Measurements from ENCODE around the gene WDR47. TPM values are rescaled to one million over a fixed set of nuclear protein-coding genes. Genes with fewer than 3 reads are reported as not detected.
"Not testable (repeated sequence)": the region's sequence is repeated elsewhere in the genome, so short reads cannot be mapped to it uniquely, and the experiment has no call there.

Gene WDR47
- total RNA-seq, 1 donor from 2014 or later, result 11.3 TPM

DNA sequence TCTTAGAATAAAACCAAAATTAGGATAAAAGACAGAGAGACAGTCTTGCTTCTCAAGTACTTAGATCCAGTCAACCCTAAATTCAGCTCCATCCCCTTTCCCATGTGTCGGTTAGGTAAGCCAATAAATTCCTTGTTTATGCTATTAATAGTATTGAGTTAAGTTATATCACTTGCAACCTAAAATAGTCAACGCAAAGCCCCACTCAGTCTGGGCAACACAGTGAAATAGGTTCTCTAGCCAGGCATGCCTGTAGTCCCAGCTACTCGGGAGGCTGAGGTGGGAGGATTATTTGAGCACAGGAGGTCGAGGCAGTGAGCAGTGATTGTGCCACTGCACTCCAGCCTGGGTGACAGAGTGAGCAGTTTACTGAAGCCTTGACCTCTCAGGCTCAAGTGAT, 19.3 kb upstream of the WDR47 start:
- Mint-ChIP-seq H3K27me3 (ENCODE audit: low read depth) (no peaks in the 10 kb centered on the region), H3K4me1 (no peaks in the 10 kb centered on the region), H3K27ac (no peak overlapping the region), H3K9me3 (no peaks in the 10 kb centered on the region), H3K4me3 (no peak overlapping the region), H3K36me3 (peaks cover 11% of the 10 kb centered on the region)
- TF ChIP-seq, protein P1, sequence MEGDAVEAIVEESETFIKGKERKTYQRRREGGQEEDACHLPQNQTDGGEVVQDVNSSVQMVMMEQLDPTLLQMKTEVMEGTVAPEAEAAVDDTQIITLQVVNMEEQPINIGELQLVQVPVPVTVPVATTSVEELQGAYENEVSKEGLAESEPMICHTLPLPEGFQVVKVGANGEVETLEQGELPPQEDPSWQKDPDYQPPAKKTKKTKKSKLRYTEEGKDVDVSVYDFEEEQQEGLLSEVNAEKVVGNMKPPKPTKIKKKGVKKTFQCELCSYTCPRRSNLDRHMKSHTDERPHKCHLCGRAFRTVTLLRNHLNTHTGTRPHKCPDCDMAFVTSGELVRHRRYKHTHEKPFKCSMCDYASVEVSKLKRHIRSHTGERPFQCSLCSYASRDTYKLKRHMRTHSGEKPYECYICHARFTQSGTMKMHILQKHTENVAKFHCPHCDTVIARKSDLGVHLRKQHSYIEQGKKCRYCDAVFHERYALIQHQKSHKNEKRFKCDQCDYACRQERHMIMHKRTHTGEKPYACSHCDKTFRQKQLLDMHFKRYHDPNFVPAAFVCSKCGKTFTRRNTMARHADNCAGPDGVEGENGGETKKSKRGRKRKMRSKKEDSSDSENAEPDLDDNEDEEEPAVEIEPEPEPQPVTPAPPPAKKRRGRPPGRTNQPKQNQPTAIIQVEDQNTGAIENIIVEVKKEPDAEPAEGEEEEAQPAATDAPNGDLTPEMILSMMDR (IDR thresholded peaks at IDR 0.05; ENCODE audit: unreplicated experiment), result no peak
- DNase-seq (ENCODE audit: low spot score in 2 of 2, unreplicated experiment in 2 of 2), result no peak

DNA sequence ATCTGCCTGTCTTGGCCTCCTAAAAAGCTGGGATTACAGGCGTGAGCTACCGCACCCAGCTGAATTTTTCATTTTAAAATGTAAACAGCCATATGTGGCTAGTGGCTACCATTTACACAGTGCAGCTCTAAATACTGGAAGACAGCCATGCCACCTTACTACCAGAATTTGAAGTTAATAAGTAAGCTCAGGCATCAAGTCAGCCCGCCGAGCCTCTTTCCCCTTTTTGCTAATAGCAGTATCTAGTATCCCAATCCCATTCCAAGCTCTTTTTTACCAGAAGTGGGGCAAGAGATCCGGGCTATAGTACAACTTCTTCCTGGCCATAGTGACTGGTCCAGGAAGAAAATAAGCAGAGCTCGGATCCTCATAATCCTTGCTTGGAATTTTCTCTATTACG, 18.8 kb upstream of the WDR47 start:
- no peak overlapping the region for H3K27ac Mint-ChIP-seq
- no peak overlapping the region for H3K4me3 Mint-ChIP-seq
- TF ChIP-seq, protein P1 (IDR thresholded peaks at IDR 0.05; ENCODE audit: unreplicated experiment), result no peak
- no peaks in the 10 kb centered on the region for H3K4me1 Mint-ChIP-seq
- no peaks in the 10 kb centered on the region for H3K9me3 Mint-ChIP-seq
- DNase-seq (ENCODE audit: low spot score in 2 of 2, unreplicated experiment in 2 of 2), result no peak
- no peaks in the 10 kb centered on the region for H3K27me3 Mint-ChIP-seq (ENCODE audit: low read depth)
- peaks cover 11% of the 10 kb centered on the region for H3K36me3 Mint-ChIP-seq

DNA sequence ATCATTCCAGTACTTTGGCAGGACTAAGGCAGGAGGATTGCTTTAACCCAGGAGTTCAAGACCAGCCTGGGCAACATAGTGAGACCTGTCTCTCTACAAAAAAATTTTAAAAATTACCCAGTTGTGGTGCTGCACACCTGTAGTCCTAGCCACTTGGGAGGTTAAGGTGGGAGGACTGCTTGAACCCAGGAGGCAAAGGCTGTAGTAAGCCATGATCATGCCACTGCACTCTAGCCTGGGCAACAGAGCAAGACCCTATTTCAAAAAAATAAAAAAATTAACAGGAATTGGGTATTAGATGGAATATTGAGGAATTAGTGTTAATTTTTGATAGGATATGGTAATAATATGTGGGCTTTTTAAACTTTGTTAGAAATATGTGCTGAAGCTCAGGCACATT, 17.1 kb upstream of the WDR47 start:
- Mint-ChIP-seq H3K27me3 (ENCODE audit: low read depth) (no peaks in the 10 kb centered on the region), H3K4me1 (no peaks in the 10 kb centered on the region), H3K9me3 (no peaks in the 10 kb centered on the region), H3K4me3 (no peak overlapping the region), H3K36me3 (peaks cover 2% of the 10 kb centered on the region), H3K27ac (no peak overlapping the region)
- DNase-seq (ENCODE audit: low spot score in 2 of 2, unreplicated experiment in 2 of 2), result no peak
- TF ChIP-seq, protein P1 (IDR thresholded peaks at IDR 0.05; ENCODE audit: unreplicated experiment), result no peak

DNA sequence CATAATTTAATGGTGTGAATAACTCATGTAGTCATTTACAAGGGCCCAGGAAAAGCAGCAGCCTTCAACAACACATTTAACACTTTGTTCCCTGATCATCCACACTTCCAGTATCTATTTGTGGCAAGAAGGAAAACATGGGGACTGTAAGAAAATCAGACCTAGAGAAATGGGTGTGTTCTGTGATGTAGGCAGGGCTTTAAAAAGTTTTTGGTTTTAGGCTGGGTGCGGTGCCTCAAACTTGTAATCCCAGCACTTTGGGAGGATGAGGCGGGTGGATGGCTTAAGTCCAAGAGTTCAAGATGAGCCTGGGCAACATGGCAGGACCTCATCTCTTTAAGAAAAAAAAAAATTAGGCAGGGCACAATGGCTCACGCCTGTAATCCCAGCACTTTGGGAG, 14.2 kb upstream of the WDR47 start:
- H3K4me1 Mint-ChIP-seq, result no peaks in the 10 kb centered on the region
- no peak overlapping the region for H3K4me3 Mint-ChIP-seq
- H3K9me3 Mint-ChIP-seq, result no peaks in the 10 kb centered on the region
- TF ChIP-seq, protein P1 (IDR thresholded peaks at IDR 0.05; ENCODE audit: unreplicated experiment), result no peak
- DNase-seq (ENCODE audit: low spot score in 2 of 2, unreplicated experiment in 2 of 2), result no peak
- H3K27ac Mint-ChIP-seq, result no peak overlapping the region
- no peaks in the 10 kb centered on the region for H3K27me3 Mint-ChIP-seq (ENCODE audit: low read depth)
- H3K36me3 Mint-ChIP-seq, result no peaks in the 10 kb centered on the region

DNA sequence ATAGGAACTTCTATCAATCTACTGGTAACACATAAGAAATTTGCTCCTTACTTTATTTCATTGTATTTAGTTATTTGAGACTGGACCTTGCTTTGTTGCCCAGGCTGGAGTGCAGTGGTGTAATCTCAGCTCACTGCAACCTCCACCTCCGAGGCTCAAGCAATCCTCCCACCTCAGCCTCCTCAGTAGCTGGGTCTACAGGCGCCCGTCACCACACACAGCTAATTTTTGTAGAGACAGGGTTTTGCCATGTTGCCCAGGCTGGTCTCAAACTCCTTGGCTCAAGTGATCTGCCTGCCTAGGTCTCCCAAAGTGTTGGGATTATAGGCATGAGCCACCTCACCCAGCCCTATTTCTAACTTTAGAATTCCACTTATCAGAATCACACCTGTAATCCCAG, 10.2 kb upstream of the WDR47 start:
- H3K27me3 Mint-ChIP-seq (ENCODE audit: low read depth); H3K36me3 Mint-ChIP-seq; H3K4me1 Mint-ChIP-seq; H3K9me3 Mint-ChIP-seq; H3K4me3 Mint-ChIP-seq; H3K27ac Mint-ChIP-seq; DNase-seq (ENCODE audit: low spot score in 2 of 2, unreplicated experiment in 2 of 2): not testable (repeated sequence)

DNA sequence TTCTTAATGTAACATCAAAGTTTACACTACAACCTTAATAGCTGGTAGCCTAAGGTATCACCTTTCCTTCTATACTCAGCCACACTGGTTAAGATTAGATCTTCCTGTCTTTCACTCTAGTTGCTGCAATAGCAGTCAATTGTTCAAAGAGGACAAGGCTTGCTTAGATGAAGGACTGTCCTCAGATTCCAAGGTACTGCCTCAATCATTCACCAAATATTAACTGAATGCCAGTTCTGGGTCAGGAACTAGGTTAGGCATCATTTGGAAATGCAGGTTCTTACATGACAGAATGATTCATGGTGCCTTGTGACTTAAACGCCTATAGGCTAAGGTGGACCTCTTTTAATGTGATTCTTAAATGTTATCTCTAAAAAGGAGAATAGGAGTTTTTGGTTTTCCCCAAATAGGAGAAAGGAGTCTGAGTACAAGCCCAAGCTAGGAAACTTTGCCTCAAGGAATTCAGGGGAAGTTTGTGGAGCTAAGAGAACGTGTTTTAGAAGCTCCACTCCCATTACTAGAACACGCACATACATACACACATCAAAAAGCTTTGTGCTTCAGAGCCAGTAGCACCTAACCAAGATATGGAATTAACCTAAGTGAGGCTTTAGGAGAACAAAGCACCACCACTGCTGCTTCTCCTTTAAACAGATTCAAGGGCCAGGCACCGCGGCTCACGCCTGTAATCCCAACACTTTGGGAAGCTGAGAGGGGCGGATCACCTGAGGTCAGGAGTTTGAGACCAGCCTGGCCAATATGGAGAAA, 8.5 kb upstream of the WDR47 start:
- H3K4me1 Mint-ChIP-seq, result no peaks in the 10 kb centered on the region
- TF ChIP-seq, protein P1 (IDR thresholded peaks at IDR 0.05; ENCODE audit: unreplicated experiment), result no peak
- no peaks in the 10 kb centered on the region for H3K9me3 Mint-ChIP-seq
- H3K27ac Mint-ChIP-seq, result no peak overlapping the region
- DNase-seq (ENCODE audit: low spot score in 2 of 2, unreplicated experiment in 2 of 2), result no peak
- H3K27me3 Mint-ChIP-seq (ENCODE audit: low read depth), result peaks cover 8% of the 10 kb centered on the region
- H3K4me3 Mint-ChIP-seq, result no peak overlapping the region
- H3K36me3 Mint-ChIP-seq, result no peaks in the 10 kb centered on the region
